ENCODE results near the gene KCP.

GRCh38 chr7:128955981-128956380, 45.5 kb upstream of the KCP start:
- TF ChIP-seq CTCF (conservative IDR thresholded peaks at IDR 0.05; ENCODE audit: low read depth in 2 of 2) (no peak), JUNB (IDR thresholded peaks at IDR 0.05; ENCODE audit: unreplicated experiment) (no peak), REST (IDR thresholded peaks at IDR 0.05; ENCODE audit: unreplicated experiment) (no peak), POLR2AphosphoS5 (IDR thresholded peaks at IDR 0.05; ENCODE audit: low read depth) (no peak), EZH2 (IDR thresholded peaks at IDR 0.05; ENCODE audit: low read depth, unreplicated experiment) (no peak), STAT1 (IDR thresholded peaks at IDR 0.05; ENCODE audit: unreplicated experiment) (no peak), CREB1 (CRISPR knock-in tag; IDR thresholded peaks at IDR 0.05; ENCODE audit: low read depth) (no peak), ETS1 (IDR thresholded peaks at IDR 0.05) (no peak), EZH2phosphoT487 (IDR thresholded peaks at IDR 0.05; ENCODE audit: unreplicated experiment) (no peak)
